ENCODE results near the gene INPP5E. TPM values are rescaled to one million over a fixed set of nuclear protein-coding genes. Genes with fewer than 3 reads are reported as not detected.

The INPP5E gene
- total RNA-seq, 3 donors from 2014 or later (not counting 1 experiment from before 2014, with no cell fraction given), result 12.1 to 15.7 (median 14.4) TPM

- H3K36me3 Mint-ChIP-seq, result no peaks in the 10 kb centered on the region
- no peak overlapping the region for H3K4me3 Mint-ChIP-seq
- Histone ChIP-seq H3K27me3 (ENCODE audit: control insufficient read depth, insufficient read depth, low read length) (no peaks in the 10 kb centered on the region), H3K4me3 (ENCODE audit: low read length) (no peak overlapping the region), H3K4me1 (ENCODE audit: control insufficient read depth, insufficient read depth, low read length) (peaks cover 4% of the 10 kb centered on the region), H3K9me3 (ENCODE audit: control insufficient read depth, insufficient read depth, low read length) (no peaks in the 10 kb centered on the region), H3K27ac (ENCODE audit: low read length) (no peak overlapping the region), H3K36me3 (ENCODE audit: control insufficient read depth, insufficient read depth, low read length) (peaks cover 5% of the 10 kb centered on the region)
- 98% methylated on average over 36 of the region's 36 CpGs for WGBS (ENCODE audit: insufficient coverage)
- no peak for DNase-seq
- H3K4me1 Mint-ChIP-seq, result peaks cover 8 to 12% of the 10 kb centered on the region in 2 donors
- H3K27ac Mint-ChIP-seq, result no peak overlapping the region
- TF ChIP-seq CTCF (IDR thresholded peaks at IDR 0.05), result no peak
- H3K9me3 Mint-ChIP-seq, result no peaks in the 10 kb centered on the region
- no peak for ATAC-seq
- intact Hi-C loops (cut with micrococcal nuclease), result no loop called here
- H3K27me3 Mint-ChIP-seq (ENCODE audit: low read depth in 2 of 2), result no peaks in the 10 kb centered on the region
These were observed 7.8 kb downstream of the INPP5E start for GRCh38 chr9:136431782-136432350.

- H3K4me3 Mint-ChIP-seq, result no peak overlapping the region
- ATAC-seq (no peak), DNase-seq (no peak)
- Histone ChIP-seq H3K4me1 (ENCODE audit: control insufficient read depth, insufficient read depth, low read length) (no peaks in the 10 kb centered on the region), H3K9me3 (ENCODE audit: control insufficient read depth, insufficient read depth, low read length) (no peaks in the 10 kb centered on the region), H3K27me3 (ENCODE audit: control insufficient read depth, insufficient read depth, low read length) (no peaks in the 10 kb centered on the region), H3K36me3 (ENCODE audit: control insufficient read depth, insufficient read depth, low read length) (peaks cover 5% of the 10 kb centered on the region), H3K27ac (ENCODE audit: low read length) (no peak overlapping the region), H3K4me3 (ENCODE audit: low read length) (no peak overlapping the region)
- H3K36me3 Mint-ChIP-seq, result no peaks in the 10 kb centered on the region
- H3K9me3 Mint-ChIP-seq, result no peaks in the 10 kb centered on the region
- H3K4me1 Mint-ChIP-seq, result peaks cover 0 to under 1% of the 10 kb centered on the region in 2 donors
- WGBS (ENCODE audit: insufficient coverage), result 98% methylated on average over 26 of the region's 29 CpGs
- H3K27ac Mint-ChIP-seq, result no peak overlapping the region
- no peaks in the 10 kb centered on the region for H3K27me3 Mint-ChIP-seq (ENCODE audit: low read depth in 2 of 2)
- intact Hi-C loops (cut with micrococcal nuclease), result no loop called here
- TF ChIP-seq CTCF (IDR thresholded peaks at IDR 0.05), result no peak
These were observed 8.9 kb downstream of the INPP5E start for GRCh38 chr9:136430588-136431234.

- no peak overlapping the region for H3K27ac ChIP-seq (ENCODE audit: low read length)
- WGBS (ENCODE audit: insufficient coverage), result 94% methylated on average over 32 of the region's 32 CpGs
- H3K27me3 Mint-ChIP-seq (ENCODE audit: low read depth in 2 of 2), result no peaks in the 10 kb centered on the region
These were observed 9.8 kb downstream of the INPP5E start for GRCh38 chr9:136429683-136430491.

More at GRCh38 chr9:136429683-136430491, 9.8 kb downstream of the INPP5E start:
- no peak overlapping the region for H3K4me3 Mint-ChIP-seq
- intact Hi-C loops (cut with micrococcal nuclease), result no loop called here
- Histone ChIP-seq H3K27me3 (ENCODE audit: control insufficient read depth, insufficient read depth, low read length) (no peaks in the 10 kb centered on the region), H3K36me3 (ENCODE audit: control insufficient read depth, insufficient read depth, low read length) (peaks cover 5% of the 10 kb centered on the region), H3K4me3 (ENCODE audit: low read length) (no peak overlapping the region), H3K4me1 (ENCODE audit: control insufficient read depth, insufficient read depth, low read length) (no peaks in the 10 kb centered on the region), H3K9me3 (ENCODE audit: control insufficient read depth, insufficient read depth, low read length) (no peaks in the 10 kb centered on the region)
- TF ChIP-seq CTCF (IDR thresholded peaks at IDR 0.05), result no peak
- no peak overlapping the region for H3K27ac Mint-ChIP-seq
- H3K4me1 Mint-ChIP-seq, result no peaks in the 10 kb centered on the region
- no peak for DNase-seq
- ATAC-seq, result no peak
- no peaks in the 10 kb centered on the region for H3K36me3 Mint-ChIP-seq
- no peaks in the 10 kb centered on the region for H3K9me3 Mint-ChIP-seq

Data from natural killer cell (primary cell).